GM12874 (cell line): ENCODE results near the gene IFNGR1.

Experiments used
- TF ChIP-seq, protein P1 (sequence below): IDR thresholded peaks from 2 replicates; pipeline ENCODE4 v1.5.1; 2011; ENCODE audit warnings: low read depth, mild to moderate bottlenecking, control low read depth, low read length, moderate library complexity; ENCODE audit not compliant: insufficient read depth

Gene IFNGR1

DNA sequence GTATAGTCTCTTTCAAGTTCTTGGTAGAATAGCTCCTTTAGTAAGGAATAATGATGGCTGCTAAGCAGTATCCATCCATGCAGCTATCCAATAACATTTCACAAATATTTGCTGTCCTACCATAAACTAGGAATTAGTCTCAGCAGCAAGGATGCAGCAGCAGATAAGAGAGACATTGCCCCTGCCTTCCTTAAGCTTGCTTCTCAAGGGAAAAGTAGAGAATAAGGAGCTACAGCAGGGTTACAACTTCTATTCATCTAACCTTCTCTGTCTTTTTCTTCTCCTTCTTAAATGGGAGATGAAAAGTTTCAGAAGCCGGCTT is 48.2 kb downstream of the IFNGR1 start:
- TF ChIP-seq, protein P1, sequence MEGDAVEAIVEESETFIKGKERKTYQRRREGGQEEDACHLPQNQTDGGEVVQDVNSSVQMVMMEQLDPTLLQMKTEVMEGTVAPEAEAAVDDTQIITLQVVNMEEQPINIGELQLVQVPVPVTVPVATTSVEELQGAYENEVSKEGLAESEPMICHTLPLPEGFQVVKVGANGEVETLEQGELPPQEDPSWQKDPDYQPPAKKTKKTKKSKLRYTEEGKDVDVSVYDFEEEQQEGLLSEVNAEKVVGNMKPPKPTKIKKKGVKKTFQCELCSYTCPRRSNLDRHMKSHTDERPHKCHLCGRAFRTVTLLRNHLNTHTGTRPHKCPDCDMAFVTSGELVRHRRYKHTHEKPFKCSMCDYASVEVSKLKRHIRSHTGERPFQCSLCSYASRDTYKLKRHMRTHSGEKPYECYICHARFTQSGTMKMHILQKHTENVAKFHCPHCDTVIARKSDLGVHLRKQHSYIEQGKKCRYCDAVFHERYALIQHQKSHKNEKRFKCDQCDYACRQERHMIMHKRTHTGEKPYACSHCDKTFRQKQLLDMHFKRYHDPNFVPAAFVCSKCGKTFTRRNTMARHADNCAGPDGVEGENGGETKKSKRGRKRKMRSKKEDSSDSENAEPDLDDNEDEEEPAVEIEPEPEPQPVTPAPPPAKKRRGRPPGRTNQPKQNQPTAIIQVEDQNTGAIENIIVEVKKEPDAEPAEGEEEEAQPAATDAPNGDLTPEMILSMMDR, result no peak

DNA sequence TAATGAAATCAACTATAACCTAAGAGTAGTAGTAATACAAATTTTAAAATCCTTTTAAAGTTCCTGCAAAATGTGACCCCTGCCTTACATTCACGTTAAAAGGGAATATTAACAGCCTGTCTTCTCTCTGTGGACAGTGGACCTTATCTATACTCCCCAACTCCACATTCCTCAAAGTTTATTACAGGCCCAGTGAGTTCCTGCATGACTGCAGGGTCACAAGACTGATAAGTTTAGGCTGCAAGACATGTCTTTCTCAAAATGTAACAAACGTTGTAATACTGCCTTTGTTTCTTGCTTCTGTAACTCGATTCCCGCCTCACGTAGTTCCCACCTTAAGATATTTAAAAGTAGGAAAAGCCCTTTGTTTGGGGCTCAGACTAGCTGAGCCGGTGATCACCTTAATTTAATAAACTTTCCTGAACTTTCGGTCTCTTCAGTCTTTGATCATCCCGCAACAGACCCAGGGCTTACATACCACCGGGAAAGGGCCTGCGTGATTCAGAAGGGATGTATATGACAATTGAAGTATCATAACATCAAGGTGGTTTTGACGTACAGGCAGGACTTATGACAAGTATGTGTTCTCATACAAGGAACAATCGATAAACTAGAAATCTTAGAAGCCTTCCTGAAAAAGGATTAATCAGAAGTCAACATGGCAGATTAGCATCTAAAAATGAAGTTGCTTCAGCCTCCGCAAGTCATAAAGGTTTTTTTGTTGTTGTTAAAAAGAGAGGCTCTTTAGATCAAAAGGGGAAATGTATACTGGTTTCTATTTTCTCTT is 48.7 kb downstream of the IFNGR1 start:
- TF ChIP-seq, protein P1, result no peak

DNA sequence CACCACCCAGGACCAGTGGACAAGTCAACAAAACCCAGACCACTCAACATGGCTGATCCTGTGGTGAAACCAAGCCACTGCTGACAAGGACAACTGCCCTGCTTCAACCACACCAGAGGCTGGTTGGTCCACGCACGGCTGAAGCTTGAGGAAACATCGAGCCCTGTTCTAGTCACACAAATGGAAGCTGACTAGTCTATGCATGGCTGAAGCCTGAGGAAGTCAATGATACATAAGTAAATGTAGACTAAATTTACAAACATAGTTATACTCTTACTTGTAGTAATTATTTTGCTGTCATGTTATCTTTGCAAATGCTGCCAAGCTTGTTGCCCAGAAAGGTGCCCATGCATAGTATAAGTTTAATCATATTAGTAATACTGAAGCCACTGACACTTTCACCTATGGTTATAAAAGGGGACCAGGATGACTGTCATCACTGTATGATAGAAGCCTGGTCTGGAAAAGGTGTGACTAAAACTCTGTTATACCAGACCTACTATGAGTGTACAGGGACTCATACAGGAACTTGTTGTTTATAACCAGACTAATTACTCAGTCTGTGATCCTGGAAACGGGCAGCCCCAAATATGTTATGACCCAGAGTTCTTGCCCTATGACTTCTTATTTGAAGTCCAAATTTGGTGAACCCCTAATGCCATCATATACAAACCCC is 51.3 kb downstream of the IFNGR1 start:
- TF ChIP-seq, protein P1, result no peak

DNA sequence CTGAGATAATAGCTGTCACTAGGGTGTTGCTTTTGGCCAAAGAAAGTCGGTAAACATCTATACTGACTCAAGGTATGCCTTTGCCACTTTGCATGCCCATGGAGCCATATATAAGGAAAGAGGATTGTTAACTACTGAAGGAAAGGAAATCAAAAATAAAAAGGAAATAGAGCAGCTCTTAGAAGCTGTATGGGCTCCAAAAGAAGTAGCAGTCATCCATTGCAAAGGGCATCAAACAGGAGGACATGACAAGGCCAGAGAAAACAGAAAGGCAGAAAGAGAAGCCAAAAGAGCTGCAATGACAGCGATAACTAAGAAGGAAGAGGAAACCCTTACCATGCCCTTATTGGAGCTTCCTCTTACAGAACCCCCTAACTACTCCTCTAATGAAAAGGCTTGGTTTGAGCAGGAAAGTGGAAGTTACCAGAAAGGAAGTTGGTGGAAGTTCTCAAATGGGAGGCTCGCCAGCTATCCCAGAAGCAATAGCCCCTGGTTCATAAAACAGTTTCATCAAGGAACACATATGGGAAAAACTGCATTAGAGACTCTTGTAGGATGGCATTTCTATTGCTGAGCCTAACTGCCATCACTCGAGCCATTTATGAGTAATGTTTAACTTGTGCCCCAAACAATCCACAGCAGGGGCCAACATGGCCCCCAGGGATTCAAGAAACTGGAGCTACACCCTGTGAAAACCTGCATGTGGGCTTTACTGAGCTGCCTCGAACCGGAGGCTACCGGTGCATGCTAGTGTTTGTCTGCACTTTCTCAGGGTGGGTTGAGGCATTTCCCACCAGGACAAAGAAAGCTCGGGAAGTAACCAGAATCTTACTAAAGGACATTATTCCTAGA is 52.7 kb downstream of the IFNGR1 start:
- TF ChIP-seq, protein P1, result no peak

DNA sequence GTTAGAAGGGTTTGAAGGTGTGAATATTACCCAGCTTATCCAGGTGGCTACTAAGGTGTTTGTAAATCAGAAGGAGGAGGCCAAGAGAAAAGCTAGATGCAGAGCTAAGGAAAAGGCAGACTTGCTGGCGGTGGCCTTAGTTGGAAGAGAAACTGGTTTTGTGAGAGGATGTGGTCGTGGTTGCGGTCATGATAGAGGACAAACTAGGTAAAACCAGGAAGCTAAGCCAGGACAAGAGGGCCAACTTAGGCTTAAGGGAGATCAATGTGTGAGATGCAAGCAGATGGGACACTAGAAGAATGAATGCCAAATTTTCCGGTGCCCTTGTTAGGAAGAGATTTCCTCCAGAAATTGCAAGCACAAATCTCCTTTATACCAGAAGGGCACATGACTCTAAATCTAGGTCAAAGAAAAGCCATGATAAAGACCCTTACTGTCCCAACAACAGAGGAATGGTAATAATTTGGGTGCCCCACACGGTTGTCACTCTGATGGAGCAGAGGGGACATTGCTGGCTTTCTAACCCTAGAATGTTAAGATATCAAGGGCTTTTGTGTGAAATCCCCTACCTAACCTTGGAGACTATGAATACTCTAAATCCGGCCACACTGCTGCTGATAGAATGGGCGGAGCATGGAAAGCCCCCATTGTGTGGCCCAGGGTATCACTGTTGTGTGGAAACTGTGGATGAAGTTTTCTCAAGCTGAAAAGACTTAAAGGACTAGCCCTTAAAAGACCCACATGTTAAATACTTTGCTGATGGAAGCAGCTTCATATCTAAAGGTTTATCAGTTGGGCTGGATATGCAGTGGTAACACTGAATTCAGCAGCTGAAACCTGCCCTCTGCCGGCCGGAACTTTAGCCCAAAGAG is 53.6 kb downstream of the IFNGR1 start:
- TF ChIP-seq, protein P1, result peak; percentile 61

DNA sequence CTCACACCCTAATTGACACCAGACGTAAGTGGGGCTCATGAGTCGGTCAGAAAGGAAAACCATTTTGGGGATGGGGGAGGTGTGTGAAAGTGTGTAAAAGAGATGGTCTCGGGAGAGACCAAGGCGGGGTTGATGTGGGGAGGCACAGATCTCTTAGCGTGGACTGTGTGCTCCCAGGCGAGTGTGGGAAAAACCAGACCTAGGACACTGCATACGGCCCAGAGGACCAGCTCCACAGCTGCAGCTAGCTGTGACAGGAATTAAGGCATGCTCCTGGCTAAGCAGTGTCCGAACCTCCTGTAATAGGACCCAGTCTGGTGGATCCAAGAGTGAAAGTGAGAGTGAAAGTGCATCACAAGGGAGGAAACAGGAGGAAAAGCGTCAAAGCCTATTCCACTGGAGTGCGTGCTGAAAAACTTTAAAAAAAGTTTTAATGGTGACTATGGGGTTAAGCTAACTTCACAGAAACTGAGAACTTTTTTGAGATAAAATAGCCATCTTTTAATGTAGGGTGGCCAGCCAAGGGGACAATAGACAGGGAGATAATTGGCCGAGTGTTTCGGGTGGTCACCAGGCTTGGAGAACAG is 55.4 kb downstream of the IFNGR1 start:
- TF ChIP-seq, protein P1, result no peak
